Glomerular endothelial cell (primary cell): ENCODE data around the gene RAPGEF3. TPM values are rescaled to one million over a fixed set of nuclear protein-coding genes. Genes with fewer than 3 reads are reported as not detected.

Source experiments
- DNase-seq: peaks from one replicate; pipeline ENCODE4 v3.0.0-alpha.2; 2011; ENCODE audit warnings: low read depth, low spot score; ENCODE audit errors: extremely low read depth
- total RNA-seq: library from RNA; depleted of rRNA; stranded (reverse); fragments of >200 nt; gene quantifications from 2 replicates; pipeline ENCODE4 v1.2.3, GENCODE V29; 2015

RAPGEF3 gene
- total RNA-seq, 1 donor from 2014 or later: 38.2 TPM

GRCh38 chr12:47777151-47777550 is 18.5 kb upstream of the RAPGEF3 start:
- DNase-seq: no peak

- no peak for DNase-seq
These were observed 17.9 kb upstream of the RAPGEF3 start for GRCh38 chr12:47776471-47777143.

- no peak for DNase-seq
These were observed 16.6 kb upstream of the RAPGEF3 start for GRCh38 chr12:47775100-47775911.

GRCh38 chr12:47774663-47775062 is 16.0 kb upstream of the RAPGEF3 start:
- DNase-seq: no peak

GRCh38 chr12:47773858-47774580 is 15.3 kb upstream of the RAPGEF3 start:
- no peak for DNase-seq

GRCh38 chr12:47773062-47773857 is 14.6 kb upstream of the RAPGEF3 start, which contains the start of gene SLC48A1:
SLC48A1 (plus strand) TSS chr12:47773238; CDS start chr12:47773305, 67 bp downstream.
- no peak for DNase-seq

- DNase-seq: no peak
These were observed 14.0 kb upstream of the RAPGEF3 start for GRCh38 chr12:47772738-47773061.

GRCh38 chr12:47772094-47772660 is 13.5 kb upstream of the RAPGEF3 start:
- no peak for DNase-seq

GRCh38 chr12:47771304-47771703 is 12.6 kb upstream of the RAPGEF3 start:
- DNase-seq: no peak

GRCh38 chr12:47770086-47770726 is 11.5 kb upstream of the RAPGEF3 start:
- no peak for DNase-seq

- no peak for DNase-seq
These were observed 10.8 kb upstream of the RAPGEF3 start for GRCh38 chr12:47769234-47770085.

GRCh38 chr12:47768323-47768811 is 9.7 kb upstream of the RAPGEF3 start:
- DNase-seq: no peak

GRCh38 chr12:47767216-47767724 is 8.6 kb upstream of the RAPGEF3 start:
- DNase-seq: no peak

- no peak for DNase-seq
These were observed 8.0 kb upstream of the RAPGEF3 start for GRCh38 chr12:47766502-47767215.

GRCh38 chr12:47763481-47764346 is 5.0 kb upstream of the RAPGEF3 start:
- no peak for DNase-seq

GRCh38 chr12:47762850-47763465 is 4.3 kb upstream of the RAPGEF3 start:
- no peak for DNase-seq

- DNase-seq: no peak
These were observed 171 bp downstream of the RAPGEF3 start for GRCh38 chr12:47758584-47758833.
